ENCODE results near the gene SHROOM2. TPM values are rescaled to one million over a fixed set of nuclear protein-coding genes. Genes with fewer than 3 reads are reported as not detected.

The SHROOM2 gene
- polyA plus RNA-seq, 4 donors: 0.45 to 8.9 (median 0.97) TPM

- no peaks in the 10 kb centered on the region for H3K4me1 ChIP-seq (ENCODE audit: control insufficient read depth in 3 of 3, insufficient read depth in 2 of 3, low read depth in 1 of 3, low read length in 2 of 3)
- H3K9me3 ChIP-seq (ENCODE audit: control insufficient read depth in 2 of 2, insufficient read depth in 1 of 2, low read depth in 1 of 2, low read length in 1 of 2): peaks cover 0 to 2% of the 10 kb centered on the region in 2 donors
- DNase-seq: no peak
- H3K27me3 ChIP-seq (ENCODE audit: control insufficient read depth in 3 of 3, insufficient read depth in 3 of 3, low read length in 3 of 3): no peaks in the 10 kb centered on the region
- no peaks in the 10 kb centered on the region for H3K36me3 ChIP-seq (ENCODE audit: control insufficient read depth in 3 of 3, insufficient read depth in 2 of 3, low read depth in 1 of 3, low read length in 3 of 3)
- no peak overlapping the region for H3K4me3 ChIP-seq (ENCODE audit: low read depth in 1 of 3, low read length in 3 of 3)
- no peak for FAIRE-seq
- WGBS, 3 donors: 74 to 91% (median 82%) methylated on average over 7 of the region's 7 CpGs
- no peak overlapping the region for H3K27ac ChIP-seq (ENCODE audit: low read depth in 1 of 3, low read length in 2 of 3)
These were observed 194.2 kb downstream of the SHROOM2 start for GRCh38 chrX:9980401-9980800.

GRCh38 chrX:9980927-9981326, 194.7 kb downstream of the SHROOM2 start:
- no peak for FAIRE-seq
- 67 to 83% (median 72%) methylated on average over 5 of the region's 5 CpGs for WGBS, 3 donors
- Histone ChIP-seq H3K9me3 (ENCODE audit: control insufficient read depth in 2 of 2, insufficient read depth in 1 of 2, low read depth in 1 of 2, low read length in 1 of 2) (peaks cover 0 to 2% of the 10 kb centered on the region in 2 donors), H3K4me1 (ENCODE audit: control insufficient read depth in 3 of 3, insufficient read depth in 2 of 3, low read depth in 1 of 3, low read length in 2 of 3) (no peaks in the 10 kb centered on the region), H3K27ac (ENCODE audit: low read depth in 1 of 3, low read length in 2 of 3) (peak overlapping the region in 1 of 3 donors; percentile 24), H3K36me3 (ENCODE audit: control insufficient read depth in 3 of 3, insufficient read depth in 2 of 3, low read depth in 1 of 3, low read length in 3 of 3) (no peaks in the 10 kb centered on the region), H3K27me3 (ENCODE audit: control insufficient read depth in 3 of 3, insufficient read depth in 3 of 3, low read length in 3 of 3) (no peaks in the 10 kb centered on the region), H3K4me3 (ENCODE audit: low read depth in 1 of 3, low read length in 3 of 3) (no peak overlapping the region)
- DNase-seq: no peak

- no peak overlapping the region for H3K27ac ChIP-seq (ENCODE audit: low read depth in 1 of 3, low read length in 2 of 3)
- 88 to 93% (median 90%) methylated on average over 18 of the region's 18 CpGs for WGBS, 3 donors
- peaks cover 0 to 2% of the 10 kb centered on the region in 2 donors for H3K9me3 ChIP-seq (ENCODE audit: control insufficient read depth in 2 of 2, insufficient read depth in 1 of 2, low read depth in 1 of 2, low read length in 1 of 2)
- no peak for DNase-seq
- H3K4me3 ChIP-seq (ENCODE audit: low read depth in 1 of 3, low read length in 3 of 3): no peak overlapping the region
- H3K4me1 ChIP-seq (ENCODE audit: control insufficient read depth in 3 of 3, insufficient read depth in 2 of 3, low read depth in 1 of 3, low read length in 2 of 3): no peaks in the 10 kb centered on the region
- H3K27me3 ChIP-seq (ENCODE audit: control insufficient read depth in 3 of 3, insufficient read depth in 3 of 3, low read length in 3 of 3): no peaks in the 10 kb centered on the region
- H3K36me3 ChIP-seq (ENCODE audit: control insufficient read depth in 3 of 3, insufficient read depth in 2 of 3, low read depth in 1 of 3, low read length in 3 of 3): no peaks in the 10 kb centered on the region
- no peak for FAIRE-seq
These were observed 197.2 kb downstream of the SHROOM2 start for GRCh38 chrX:9983441-9983840.

GRCh38 chrX:9983846-9984245, 197.6 kb downstream of the SHROOM2 start:
- H3K27ac ChIP-seq (ENCODE audit: low read depth in 1 of 3, low read length in 2 of 3): no peak overlapping the region
- H3K4me1 ChIP-seq (ENCODE audit: control insufficient read depth in 3 of 3, insufficient read depth in 2 of 3, low read depth in 1 of 3, low read length in 2 of 3): no peaks in the 10 kb centered on the region
- no peak overlapping the region for H3K4me3 ChIP-seq (ENCODE audit: low read depth in 1 of 3, low read length in 3 of 3)
- H3K36me3 ChIP-seq (ENCODE audit: control insufficient read depth in 3 of 3, insufficient read depth in 2 of 3, low read depth in 1 of 3, low read length in 3 of 3): no peaks in the 10 kb centered on the region
- 92 to 94% (median 94%) methylated on average over 10 to 11 of the region's 11 CpGs for WGBS, 3 donors
- no peaks in the 10 kb centered on the region for H3K27me3 ChIP-seq (ENCODE audit: control insufficient read depth in 3 of 3, insufficient read depth in 3 of 3, low read length in 3 of 3)
- H3K9me3 ChIP-seq (ENCODE audit: control insufficient read depth in 2 of 2, insufficient read depth in 1 of 2, low read depth in 1 of 2, low read length in 1 of 2): peaks cover 0 to 2% of the 10 kb centered on the region in 2 donors
- DNase-seq: no peak
- FAIRE-seq: no peak

GRCh38 chrX:9988762-9989161, 202.5 kb downstream of the SHROOM2 start:
- Histone ChIP-seq H3K27me3 (ENCODE audit: control insufficient read depth in 3 of 3, insufficient read depth in 3 of 3, low read length in 3 of 3) (no peaks in the 10 kb centered on the region), H3K4me3 (ENCODE audit: low read depth in 1 of 3, low read length in 3 of 3) (no peak overlapping the region), H3K9me3 (ENCODE audit: control insufficient read depth in 2 of 2, insufficient read depth in 1 of 2, low read depth in 1 of 2, low read length in 1 of 2) (peaks cover 0 to 4% of the 10 kb centered on the region in 2 donors), H3K36me3 (ENCODE audit: control insufficient read depth in 3 of 3, insufficient read depth in 2 of 3, low read depth in 1 of 3, low read length in 3 of 3) (no peaks in the 10 kb centered on the region), H3K4me1 (ENCODE audit: control insufficient read depth in 3 of 3, insufficient read depth in 2 of 3, low read depth in 1 of 3, low read length in 2 of 3) (no peaks in the 10 kb centered on the region), H3K27ac (ENCODE audit: low read depth in 1 of 3, low read length in 2 of 3) (no peak overlapping the region)
- no peak for DNase-seq
- WGBS, 3 donors: 21 to 35% (median 28%) methylated on average over 1 of the region's 1 CpG
- no peak for FAIRE-seq

- no peaks in the 10 kb centered on the region for H3K36me3 ChIP-seq (ENCODE audit: control insufficient read depth in 3 of 3, insufficient read depth in 2 of 3, low read depth in 1 of 3, low read length in 3 of 3)
- H3K27me3 ChIP-seq (ENCODE audit: control insufficient read depth in 3 of 3, insufficient read depth in 3 of 3, low read length in 3 of 3): no peaks in the 10 kb centered on the region
- WGBS, 3 donors: 92 to 99% (median 97%) methylated on average over 20 to 28 of the region's 28 CpGs
- H3K27ac ChIP-seq (ENCODE audit: low read depth in 1 of 3, low read length in 2 of 3): no peak overlapping the region
- FAIRE-seq (no peak), DNase-seq (no peak)
- no peak overlapping the region for H3K4me3 ChIP-seq (ENCODE audit: low read depth in 1 of 3, low read length in 3 of 3)
- H3K4me1 ChIP-seq (ENCODE audit: control insufficient read depth in 3 of 3, insufficient read depth in 2 of 3, low read depth in 1 of 3, low read length in 2 of 3): no peaks in the 10 kb centered on the region
- peaks cover 0 to 11% of the 10 kb centered on the region in 2 donors for H3K9me3 ChIP-seq (ENCODE audit: control insufficient read depth in 2 of 2, insufficient read depth in 1 of 2, low read depth in 1 of 2, low read length in 1 of 2)
These were observed 205.8 kb downstream of the SHROOM2 start for GRCh38 chrX:9992061-9992460.

GRCh38 chrX:9992724-9993123, 206.5 kb downstream of the SHROOM2 start:
- 87 to 97% (median 96%) methylated on average over 15 to 18 of the region's 18 CpGs for WGBS, 3 donors
- Histone ChIP-seq H3K27me3 (ENCODE audit: control insufficient read depth in 3 of 3, insufficient read depth in 3 of 3, low read length in 3 of 3) (no peaks in the 10 kb centered on the region), H3K9me3 (ENCODE audit: control insufficient read depth in 2 of 2, insufficient read depth in 1 of 2, low read depth in 1 of 2, low read length in 1 of 2) (peaks cover 0 to 11% of the 10 kb centered on the region in 2 donors), H3K36me3 (ENCODE audit: control insufficient read depth in 3 of 3, insufficient read depth in 2 of 3, low read depth in 1 of 3, low read length in 3 of 3) (no peaks in the 10 kb centered on the region), H3K4me3 (ENCODE audit: low read depth in 1 of 3, low read length in 3 of 3) (no peak overlapping the region), H3K4me1 (ENCODE audit: control insufficient read depth in 3 of 3, insufficient read depth in 2 of 3, low read depth in 1 of 3, low read length in 2 of 3) (no peaks in the 10 kb centered on the region), H3K27ac (ENCODE audit: low read depth in 1 of 3, low read length in 2 of 3) (no peak overlapping the region)
- DNase-seq (no peak), FAIRE-seq (no peak)

- H3K36me3 ChIP-seq (ENCODE audit: control insufficient read depth in 3 of 3, insufficient read depth in 2 of 3, low read depth in 1 of 3, low read length in 3 of 3): no peaks in the 10 kb centered on the region
- no peaks in the 10 kb centered on the region for H3K4me1 ChIP-seq (ENCODE audit: control insufficient read depth in 3 of 3, insufficient read depth in 2 of 3, low read depth in 1 of 3, low read length in 2 of 3)
- DNase-seq (peak; percentile 54 to 66), FAIRE-seq (no peak)
- H3K9me3 ChIP-seq (ENCODE audit: control insufficient read depth in 2 of 2, insufficient read depth in 1 of 2, low read depth in 1 of 2, low read length in 1 of 2): peaks cover 0 to 11% of the 10 kb centered on the region in 2 donors
- no peak overlapping the region for H3K4me3 ChIP-seq (ENCODE audit: low read depth in 1 of 3, low read length in 3 of 3)
- H3K27me3 ChIP-seq (ENCODE audit: control insufficient read depth in 3 of 3, insufficient read depth in 3 of 3, low read length in 3 of 3): no peaks in the 10 kb centered on the region
- 25 to 32% (median 25%) methylated on average over 18 of the region's 18 CpGs for WGBS, 3 donors
- no peak overlapping the region for H3K27ac ChIP-seq (ENCODE audit: low read depth in 1 of 3, low read length in 2 of 3)
These were observed 209.7 kb downstream of the SHROOM2 start for GRCh38 chrX:9995855-9996339.

- H3K4me1 ChIP-seq (ENCODE audit: control insufficient read depth in 3 of 3, insufficient read depth in 2 of 3, low read depth in 1 of 3, low read length in 2 of 3): no peaks in the 10 kb centered on the region
- FAIRE-seq: no peak
- no peak for DNase-seq
- H3K27ac ChIP-seq (ENCODE audit: low read depth in 1 of 3, low read length in 2 of 3): no peak overlapping the region
- H3K36me3 ChIP-seq (ENCODE audit: control insufficient read depth in 3 of 3, insufficient read depth in 2 of 3, low read depth in 1 of 3, low read length in 3 of 3): no peaks in the 10 kb centered on the region
- peaks cover 0 to 11% of the 10 kb centered on the region in 2 donors for H3K9me3 ChIP-seq (ENCODE audit: control insufficient read depth in 2 of 2, insufficient read depth in 1 of 2, low read depth in 1 of 2, low read length in 1 of 2)
- WGBS, 3 donors: 84 to 97% (median 88%) methylated on average over 8 to 9 of the region's 9 CpGs
- no peaks in the 10 kb centered on the region for H3K27me3 ChIP-seq (ENCODE audit: control insufficient read depth in 3 of 3, insufficient read depth in 3 of 3, low read length in 3 of 3)
- H3K4me3 ChIP-seq (ENCODE audit: low read depth in 1 of 3, low read length in 3 of 3): no peak overlapping the region
These were observed 210.8 kb downstream of the SHROOM2 start for GRCh38 chrX:9997041-9997440.

Data from small intestine (tissue), 7 donors.